Measurements from ENCODE around the gene KRTAP19-6.

- TF ChIP-seq CTCF (conservative IDR thresholded peaks at IDR 0.05; ENCODE audit: low read depth, low read length), result no peak
- no peak for TF ChIP-seq EZH2 (IDR thresholded peaks at IDR 0.05; ENCODE audit: borderline replicate concordance, low read depth, low read length, poor library complexity, severe bottlenecking)
Observed at GRCh38 chr21:30567617-30568016, 26.0 kb upstream of the KRTAP19-6 start.

All from A673 (cell line).